Bronchial epithelial cell (primary cell): ENCODE measurements around the gene FAAH. TPM values are rescaled to one million over a fixed set of nuclear protein-coding genes. Genes with fewer than 3 reads are reported as not detected.

ENCODE experiments used
- DNase-seq: peaks from one replicate; pipeline ENCODE4 v3.0.0-alpha.2; 2010; ENCODE audit warnings: low read depth
- FAIRE-seq: peaks from 2 replicates; lab custom pipeline; 2011; peaks lifted over from hg19 to GRCh38; lab: Jason Lieb, UNC
- H3K27me3 ChIP-seq: 2 replicates; pipeline ENCODE4 v1.5.1; 2011; ENCODE audit warnings: low read length; ENCODE audit not compliant: control insufficient read depth, insufficient read depth
- H3K36me3 ChIP-seq: 2 replicates; pipeline ENCODE4 v1.5.1; 2011; ENCODE audit warnings: low read length; ENCODE audit not compliant: control insufficient read depth, insufficient read depth
- H3K4me3 ChIP-seq: 2 replicates; pipeline ENCODE4 v1.5.1; 2011; ENCODE audit warnings: mild to moderate bottlenecking, low read depth, low read length, control low read depth
- total RNA-seq: library from RNA; depleted of rRNA; stranded (reverse); fragments of >200 nt; gene quantifications from 2 replicates; pipeline ENCODE4 v1.2.1, GENCODE V29; 2014
- TF ChIP-seq, protein P1 (sequence below): IDR thresholded peaks from 2 replicates; pipeline ENCODE4 v1.5.1; 2011; ENCODE audit warnings: mild to moderate bottlenecking, moderate library complexity, low read length, control low read depth, inconsistent platforms; ENCODE audit not compliant: insufficient read depth, severe bottlenecking

The FAAH gene
- total RNA-seq, 1 donor from 2014 or later: 10.5 TPM

DNA sequence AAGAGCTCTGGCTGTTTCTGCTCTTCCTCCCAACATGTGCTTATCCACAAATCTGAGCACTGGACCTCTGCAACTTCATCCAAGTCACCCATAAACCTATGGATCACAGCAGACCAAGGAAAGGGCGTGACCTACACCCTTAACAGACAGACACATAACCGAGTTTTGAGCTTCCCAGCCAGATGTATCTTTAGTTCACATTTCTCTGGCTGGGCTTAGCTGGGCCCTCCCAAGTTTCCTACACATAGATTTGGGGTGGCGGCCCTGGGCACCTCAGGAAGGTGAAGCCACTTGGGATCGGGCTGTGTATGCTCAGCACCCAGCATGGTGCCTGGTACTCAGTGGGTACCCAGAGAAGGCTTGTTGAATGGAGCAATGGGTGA, 26.4 kb downstream of the FAAH start:
- H3K4me3 ChIP-seq: no peak overlapping the region
- DNase-seq (no peak), FAIRE-seq (no peak)
- H3K36me3 ChIP-seq: no peaks in the 10 kb centered on the region
- TF ChIP-seq, protein P1, sequence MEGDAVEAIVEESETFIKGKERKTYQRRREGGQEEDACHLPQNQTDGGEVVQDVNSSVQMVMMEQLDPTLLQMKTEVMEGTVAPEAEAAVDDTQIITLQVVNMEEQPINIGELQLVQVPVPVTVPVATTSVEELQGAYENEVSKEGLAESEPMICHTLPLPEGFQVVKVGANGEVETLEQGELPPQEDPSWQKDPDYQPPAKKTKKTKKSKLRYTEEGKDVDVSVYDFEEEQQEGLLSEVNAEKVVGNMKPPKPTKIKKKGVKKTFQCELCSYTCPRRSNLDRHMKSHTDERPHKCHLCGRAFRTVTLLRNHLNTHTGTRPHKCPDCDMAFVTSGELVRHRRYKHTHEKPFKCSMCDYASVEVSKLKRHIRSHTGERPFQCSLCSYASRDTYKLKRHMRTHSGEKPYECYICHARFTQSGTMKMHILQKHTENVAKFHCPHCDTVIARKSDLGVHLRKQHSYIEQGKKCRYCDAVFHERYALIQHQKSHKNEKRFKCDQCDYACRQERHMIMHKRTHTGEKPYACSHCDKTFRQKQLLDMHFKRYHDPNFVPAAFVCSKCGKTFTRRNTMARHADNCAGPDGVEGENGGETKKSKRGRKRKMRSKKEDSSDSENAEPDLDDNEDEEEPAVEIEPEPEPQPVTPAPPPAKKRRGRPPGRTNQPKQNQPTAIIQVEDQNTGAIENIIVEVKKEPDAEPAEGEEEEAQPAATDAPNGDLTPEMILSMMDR: no peak
- H3K27me3 ChIP-seq: peaks cover 2% of the 10 kb centered on the region

DNA sequence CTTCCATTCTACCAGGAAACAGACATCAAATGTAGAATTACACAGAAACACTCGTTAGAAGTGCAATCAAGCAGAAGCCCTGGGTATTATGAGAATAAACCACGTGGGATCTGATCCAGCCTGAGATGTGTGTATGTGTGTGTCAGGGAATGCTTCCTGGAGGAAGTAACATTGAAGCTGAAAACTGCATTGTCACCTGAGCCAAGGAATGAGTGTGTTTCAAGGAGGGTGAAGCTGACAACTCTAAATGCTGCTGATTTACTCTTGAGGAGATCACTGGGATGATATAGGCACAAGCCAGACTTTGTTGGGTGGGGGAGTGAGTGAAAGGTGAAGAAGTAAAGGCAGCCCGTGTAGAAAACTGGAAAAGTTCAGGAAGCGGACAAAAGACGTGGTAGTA, 27.6 kb downstream of the FAAH start:
- no peak overlapping the region for H3K4me3 ChIP-seq
- FAIRE-seq (peak; percentile 80), DNase-seq (no peak)
- peaks cover 2% of the 10 kb centered on the region for H3K27me3 ChIP-seq
- H3K36me3 ChIP-seq: no peaks in the 10 kb centered on the region
- TF ChIP-seq, protein P1: no peak

DNA sequence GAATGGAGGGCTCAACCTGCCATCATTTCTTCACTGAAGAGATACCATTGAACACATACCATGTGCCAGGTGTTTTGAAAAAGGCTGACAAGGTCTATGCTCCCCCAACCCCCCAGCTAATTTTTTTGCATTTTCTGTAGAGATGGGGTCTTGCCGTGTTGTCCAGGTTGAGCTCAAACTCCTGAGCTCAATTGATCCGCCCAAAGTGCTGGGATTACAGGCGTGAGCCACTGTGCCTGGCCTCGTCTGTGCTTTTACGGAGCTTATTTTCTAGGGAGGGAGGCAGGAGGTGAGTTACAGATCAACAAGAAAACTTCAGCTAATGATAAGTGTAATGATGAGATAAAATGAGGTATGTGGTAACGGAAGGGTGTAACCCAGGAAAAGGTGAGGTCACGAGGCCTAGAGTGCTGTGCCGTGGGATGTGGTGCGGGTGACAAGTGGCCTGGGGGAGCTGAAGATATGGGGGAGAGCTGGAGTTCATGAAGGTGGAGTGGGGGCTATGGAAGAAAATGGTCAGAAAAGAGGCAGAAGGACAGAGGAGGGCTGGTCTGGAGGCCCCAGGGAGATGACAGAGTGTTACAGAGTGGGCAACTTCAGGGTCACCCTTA, 28.2 kb downstream of the FAAH start:
- Histone ChIP-seq H3K27me3 (peaks cover 2% of the 10 kb centered on the region), H3K36me3 (no peaks in the 10 kb centered on the region), H3K4me3 (no peak overlapping the region)
- TF ChIP-seq, protein P1: no peak
- no peak for DNase-seq
- peak; percentile 36 for FAIRE-seq

DNA sequence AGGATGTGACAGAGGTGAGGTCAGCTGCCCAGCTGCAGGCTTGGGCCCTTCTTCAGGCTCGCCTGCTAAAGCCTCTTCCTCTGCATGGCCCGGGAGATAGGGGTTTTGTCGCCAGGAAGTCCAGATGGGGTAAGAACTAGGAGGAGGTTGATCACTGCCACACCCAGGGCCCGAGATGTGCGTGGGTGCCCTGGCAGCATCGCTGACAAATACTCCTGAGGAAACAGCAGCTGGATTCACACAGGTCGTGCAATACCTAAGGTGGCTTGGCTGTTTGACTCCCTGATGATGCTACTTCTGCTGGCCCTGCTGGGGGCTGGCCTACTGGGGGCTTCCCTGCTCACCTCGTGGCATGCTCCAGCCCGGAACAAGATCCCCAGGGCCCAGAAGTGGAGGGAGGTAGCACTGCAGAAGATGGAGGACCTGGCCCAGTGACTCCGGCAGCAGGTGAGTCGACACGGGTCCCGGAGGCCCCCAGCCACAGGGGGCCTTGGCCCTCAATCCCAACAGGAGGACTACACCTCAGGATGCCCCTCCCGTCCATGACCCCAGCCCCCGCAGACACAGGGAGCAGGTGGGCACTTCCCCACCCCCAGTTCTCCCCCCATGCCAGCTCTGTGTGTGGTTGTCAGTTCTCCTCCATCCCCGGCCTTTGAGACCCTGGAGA, 29.6 kb downstream of the FAAH start:
- FAIRE-seq (no peak), DNase-seq (no peak)
- H3K27me3 ChIP-seq: peaks cover 2% of the 10 kb centered on the region
- H3K36me3 ChIP-seq: no peaks in the 10 kb centered on the region
- no peak overlapping the region for H3K4me3 ChIP-seq
- TF ChIP-seq, protein P1: no peak

DNA sequence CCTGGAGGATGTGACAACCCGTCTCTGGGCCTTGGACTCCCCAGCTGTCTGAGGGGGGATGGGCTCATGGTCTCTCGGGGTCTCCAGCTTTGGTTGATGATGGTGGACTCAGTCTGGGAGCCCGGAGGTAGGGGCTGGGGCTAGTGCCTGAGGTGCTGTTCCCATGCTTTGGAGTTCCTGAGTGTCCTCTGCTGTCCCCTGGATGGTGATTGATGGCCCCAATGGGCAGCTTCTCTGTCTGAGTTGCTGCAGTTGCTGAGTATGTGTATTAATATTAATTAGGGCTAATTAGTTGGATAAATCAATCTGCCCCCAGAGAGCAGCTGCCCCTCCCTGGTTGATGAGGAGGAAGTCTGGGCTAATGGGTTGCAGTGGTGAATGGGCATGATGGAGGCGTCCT, 30.6 kb downstream of the FAAH start:
- DNase-seq: no peak
- Histone ChIP-seq H3K27me3 (peaks cover 2% of the 10 kb centered on the region), H3K4me3 (no peak overlapping the region), H3K36me3 (no peaks in the 10 kb centered on the region)
- TF ChIP-seq, protein P1: no peak
- no peak for FAIRE-seq

GRCh38 chr1:46425726-46426125, 31.6 kb downstream of the FAAH start:
- Histone ChIP-seq H3K4me3 (no peak overlapping the region), H3K27me3 (no peaks in the 10 kb centered on the region), H3K36me3 (no peaks in the 10 kb centered on the region)
- TF ChIP-seq, protein P1: no peak
- no peak for FAIRE-seq
- DNase-seq: no peak
